Ramos (cell line): ENCODE data around the gene CCDC12.

Experiments
- in situ Hi-C: fragments of 300-500 bp; cut with MboI; formaldehyde crosslinking; loops from one replicate; pipeline ENCODE4 v1.14.3; 2022; ENCODE audit warnings: low sequenced_read_pairs; ENCODE audit not compliant: unreplicated experiment

Gene CCDC12

GRCh38 chr3:46930166-46930944, 46.2 kb downstream of the CCDC12 start:
- in situ Hi-C loops = no loop called here

- in situ Hi-C loops = no loop called here
These were observed 47.2 kb downstream of the CCDC12 start for GRCh38 chr3:46929324-46929723.

GRCh38 chr3:46928282-46928681, 48.3 kb downstream of the CCDC12 start:
- in situ Hi-C loops = no loop called here

- in situ Hi-C loops = no loop called here
These were observed 48.8 kb downstream of the CCDC12 start for GRCh38 chr3:46927718-46928073.

- in situ Hi-C loops = no loop called here
These were observed 49.5 kb downstream of the CCDC12 start for GRCh38 chr3:46926871-46927717.

GRCh38 chr3:46926447-46926846, 50.1 kb downstream of the CCDC12 start:
- in situ Hi-C loops = no loop called here

- in situ Hi-C loops = no loop called here
These were observed 50.5 kb downstream of the CCDC12 start for GRCh38 chr3:46926039-46926438.

GRCh38 chr3:46925585-46925934, 51.0 kb downstream of the CCDC12 start:
- in situ Hi-C loops = no loop called here

GRCh38 chr3:46924921-46925584, 51.5 kb downstream of the CCDC12 start:
- in situ Hi-C loops = no loop called here

- in situ Hi-C loops = no loop called here
These were observed 52.8 kb downstream of the CCDC12 start for GRCh38 chr3:46923559-46924350.

- in situ Hi-C loops = no loop called here
These were observed 53.5 kb downstream of the CCDC12 start for GRCh38 chr3:46922871-46923558.

- in situ Hi-C loops = no loop called here
These were observed 54.1 kb downstream of the CCDC12 start for GRCh38 chr3:46922426-46922825.

- in situ Hi-C loops = no loop called here
These were observed 54.7 kb downstream of the CCDC12 start for GRCh38 chr3:46921871-46922271.

- in situ Hi-C loops = no loop called here
These were observed 55.5 kb downstream of the CCDC12 start for GRCh38 chr3:46921041-46921440.

GRCh38 chr3:46918634-46919033, 57.9 kb downstream of the CCDC12 start:
- in situ Hi-C loops = loop anchor here (5.0 kb wide), 1 partner anchor 69 kb away; no protein-coding TSS in a partner anchor

GRCh38 chr3:46918202-46918601, 58.3 kb downstream of the CCDC12 start:
- in situ Hi-C loops = loop anchor here (5.0 kb wide), 1 partner anchor 69 kb away; no protein-coding TSS in a partner anchor

- in situ Hi-C loops = loop anchor here (5.0 kb wide), 1 partner anchor 70 kb away; no protein-coding TSS in a partner anchor
These were observed 59.3 kb downstream of the CCDC12 start for GRCh38 chr3:46917257-46917656.

GRCh38 chr3:46916799-46917198, 59.7 kb downstream of the CCDC12 start:
- in situ Hi-C loops = loop anchor here (5.0 kb wide), 1 partner anchor 71 kb away; no protein-coding TSS in a partner anchor

- in situ Hi-C loops = loop anchor here (5.0 kb wide), 1 partner anchor 71 kb away; no protein-coding TSS in a partner anchor
These were observed 60.3 kb downstream of the CCDC12 start for GRCh38 chr3:46916278-46916677.
